HG02798 (cell line): ENCODE measurements around the gene ZBTB3.
"Not testable (repeated sequence)": the region's sequence is repeated elsewhere in the genome, so short reads cannot be mapped to it uniquely, and the experiment has no call there.

ENCODE experiments used
- ATAC-seq: cut with Tn5 transposase; IDR thresholded peaks from one replicate; pipeline ENCODE4 v1.9.1; 2021; ENCODE audit warnings: mild to moderate bottlenecking; ENCODE audit not compliant: unreplicated experiment, poor library complexity

The ZBTB3 gene

GRCh38 chr11:62716816-62717215, 37.1 kb downstream of the ZBTB3 start:
- ATAC-seq, result no peak

- ATAC-seq, result no peak
These were observed 37.8 kb downstream of the ZBTB3 start for GRCh38 chr11:62716206-62716605.

- no peak for ATAC-seq
These were observed 38.5 kb downstream of the ZBTB3 start for GRCh38 chr11:62715150-62716130.

DNA sequence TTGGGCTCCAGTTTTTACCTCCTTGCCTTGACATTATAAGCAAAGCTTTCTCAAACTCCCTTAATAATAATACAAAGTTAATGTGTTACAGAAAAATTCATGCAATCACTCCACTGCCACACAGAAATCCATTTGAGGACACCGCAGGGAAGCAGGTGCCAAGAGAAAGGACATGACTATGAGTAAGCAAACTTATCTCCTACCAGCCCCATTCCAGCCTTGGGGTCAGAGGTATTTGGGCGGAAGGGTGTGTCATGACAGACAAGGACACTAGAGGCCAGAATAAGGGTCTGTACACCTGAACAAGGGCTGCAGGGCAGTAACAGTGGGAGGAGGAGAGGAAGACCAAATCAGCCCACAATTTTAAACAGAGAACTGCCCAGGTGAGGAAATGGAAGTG, 40.6 kb downstream of the ZBTB3 start:
- ATAC-seq, result no peak

- no peak for ATAC-seq
These were observed 41.1 kb downstream of the ZBTB3 start for GRCh38 chr11:62712861-62713260.

DNA sequence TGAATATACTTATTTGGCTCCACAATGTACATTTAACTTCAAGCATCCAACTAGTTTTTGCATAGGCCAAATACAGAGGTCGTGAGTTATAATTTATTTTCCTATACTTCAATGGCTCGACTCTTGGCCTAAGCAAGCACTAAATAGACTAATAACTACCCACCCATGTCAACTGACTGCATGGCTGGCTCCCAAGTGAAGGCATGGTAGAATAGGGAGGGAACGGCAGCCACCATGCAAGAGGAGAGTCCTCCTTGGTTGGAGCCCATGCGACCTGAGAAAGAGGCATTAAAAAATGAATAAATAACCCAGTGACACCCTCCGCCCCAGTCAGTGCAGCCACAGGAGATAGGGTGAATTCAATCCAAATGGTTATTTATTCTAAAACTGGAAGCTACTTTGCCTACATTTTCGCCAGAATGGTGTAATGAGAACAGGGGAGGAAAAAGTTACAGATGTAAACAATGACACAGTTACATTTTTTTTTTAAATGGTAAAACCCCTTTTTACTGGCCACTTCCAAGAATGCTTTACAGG, 41.6 kb downstream of the ZBTB3 start:
- ATAC-seq, result no peak

- ATAC-seq, result no peak
These were observed 44.0 kb downstream of the ZBTB3 start for GRCh38 chr11:62710001-62710345.

DNA sequence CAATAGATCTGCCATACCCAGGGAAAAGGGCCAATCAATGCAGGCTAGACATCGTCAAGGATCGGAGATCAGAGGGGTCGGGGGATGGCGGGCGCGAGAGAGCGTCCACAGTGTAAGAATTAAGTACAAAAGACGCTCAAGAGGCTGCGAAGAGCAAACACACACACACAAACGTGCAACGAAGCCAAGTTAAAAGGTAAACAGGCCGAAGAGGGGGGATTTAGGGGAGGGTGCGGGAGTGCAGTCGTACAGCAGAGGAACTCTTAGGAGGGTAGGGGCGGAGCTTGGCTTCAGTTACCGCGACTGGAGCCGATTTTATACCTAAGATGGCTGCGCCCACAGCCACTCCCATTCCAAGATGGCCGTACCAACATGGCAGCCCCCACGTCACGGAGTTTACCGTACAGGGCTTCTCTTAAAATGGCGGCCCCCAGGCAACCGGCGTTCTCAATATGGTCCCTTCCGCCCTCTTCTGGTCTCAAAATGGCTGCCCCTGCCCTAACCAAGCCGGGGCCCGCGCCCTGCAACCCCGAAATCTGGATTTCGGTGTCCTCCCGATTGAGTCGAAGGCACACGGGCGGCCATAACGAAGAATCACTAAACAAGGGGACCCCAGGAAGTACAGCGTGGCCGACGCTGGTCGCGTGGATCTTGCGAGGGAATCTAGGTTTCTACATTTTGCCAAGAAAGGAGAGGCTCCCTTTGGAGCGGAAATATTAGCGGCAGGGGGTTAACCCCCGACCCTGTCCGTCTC, 44.5 kb downstream of the ZBTB3 start:
- peak; percentile 77 for ATAC-seq

GRCh38 chr11:62708793-62709192, 45.2 kb downstream of the ZBTB3 start:
- ATAC-seq, result no peak

- ATAC-seq, result no peak
These were observed 45.6 kb downstream of the ZBTB3 start for GRCh38 chr11:62708392-62708791.

GRCh38 chr11:62707277-62707861, 46.6 kb downstream of the ZBTB3 start, which contains the start of the genes BSCL2 and GNG3:
BSCL2 (minus strand) TSS chr11:62707424; CDS start chr11:62707195, 229 bp downstream.
GNG3 (plus strand) TSS chr11:62707676; CDS start chr11:62708296, 620 bp downstream.
- no peak for ATAC-seq

DNA sequence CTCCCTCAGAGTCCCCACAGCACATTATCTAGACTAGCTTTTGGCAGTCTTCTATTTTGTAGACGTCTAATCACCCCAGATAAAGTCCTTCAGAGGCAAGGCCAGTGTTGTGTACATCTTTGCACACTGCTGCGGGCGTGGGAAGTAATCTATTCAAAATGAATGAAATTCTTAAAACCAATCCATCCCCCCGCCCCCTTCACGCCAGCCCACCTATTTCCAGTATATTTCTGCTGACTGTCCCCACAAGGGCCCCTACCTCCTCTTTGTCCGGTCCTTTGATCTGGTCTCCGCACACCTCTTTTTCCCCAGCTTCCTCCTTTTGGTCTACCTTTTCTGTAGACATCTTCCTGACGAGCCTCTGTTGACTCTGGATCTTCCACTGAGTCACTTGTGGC, 47.1 kb downstream of the ZBTB3 start:
- no peak for ATAC-seq

GRCh38 chr11:62705880-62706849, 47.8 kb downstream of the ZBTB3 start:
- ATAC-seq, result peak; percentile 70

DNA sequence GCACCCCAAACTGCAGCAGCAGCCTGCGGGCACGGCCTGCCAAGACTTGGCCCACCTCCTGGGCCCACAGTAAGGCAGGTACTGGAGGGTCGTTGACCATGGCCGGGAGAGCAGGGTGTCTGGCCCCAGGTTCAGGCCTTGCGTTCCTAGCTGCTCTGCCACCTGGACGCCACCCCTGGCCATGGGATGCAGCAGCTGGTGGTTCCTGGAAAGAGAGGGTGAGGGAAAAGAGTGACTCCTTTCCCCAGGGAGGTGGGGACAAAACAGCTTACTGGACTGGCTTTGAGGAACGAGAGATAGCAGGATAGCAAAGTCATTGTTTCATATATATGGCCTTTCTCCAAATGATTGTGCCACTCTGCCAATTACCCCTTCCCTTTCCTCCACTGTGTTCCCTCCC, 48.5 kb downstream of the ZBTB3 start:
- ATAC-seq, result no peak

DNA sequence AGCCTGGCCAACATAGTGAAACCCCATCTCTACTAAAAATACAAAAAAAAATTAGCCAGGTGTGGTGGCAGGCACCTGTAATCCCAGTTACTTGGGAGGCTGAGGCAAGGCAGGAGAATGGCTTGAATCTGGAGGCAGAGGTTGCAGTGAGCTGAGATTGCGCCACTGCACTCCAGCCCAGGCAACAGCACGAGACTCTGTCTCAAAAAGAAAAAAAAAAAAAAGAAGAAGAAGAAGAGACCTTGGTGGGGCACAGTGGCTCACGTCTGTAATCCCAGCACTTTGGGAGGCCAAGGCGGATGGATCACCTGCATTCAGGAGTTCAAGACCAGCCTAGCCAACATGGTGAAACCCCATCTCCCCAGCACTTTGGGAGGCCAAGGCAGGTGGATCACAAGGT, 50.0 kb downstream of the ZBTB3 start:
- ATAC-seq, result not testable (repeated sequence)

DNA sequence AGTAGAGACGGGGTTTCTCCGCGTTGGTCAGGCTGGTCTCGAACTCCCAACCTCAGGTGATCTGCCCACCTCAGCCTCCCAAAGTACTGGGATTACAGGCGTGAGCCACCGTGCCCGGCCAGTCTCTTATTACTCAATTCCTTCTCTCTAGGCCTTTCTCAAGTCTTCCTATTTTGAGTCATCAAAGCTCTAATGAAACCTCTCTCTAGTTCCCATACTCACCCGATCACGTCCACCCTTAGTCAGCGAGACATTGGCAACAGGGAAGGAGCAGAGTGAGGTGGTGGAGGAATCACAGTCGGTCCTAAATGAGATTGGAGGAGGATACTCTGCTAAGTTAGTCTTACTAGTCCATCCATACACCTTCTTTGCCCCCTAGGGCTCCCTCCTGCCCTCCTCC, 51.7 kb downstream of the ZBTB3 start:
- ATAC-seq, result no peak
